GM19193 (cell line): ENCODE data around the gene PEX11A.

Source experiments
- POLR2A ChIP-seq: IDR thresholded peaks from 4 replicates; pipeline ENCODE4 v1.6.1; 2011; ENCODE audit not compliant: insufficient read depth, insufficient read length; ENCODE audit errors: extremely low read depth

Gene PEX11A

DNA sequence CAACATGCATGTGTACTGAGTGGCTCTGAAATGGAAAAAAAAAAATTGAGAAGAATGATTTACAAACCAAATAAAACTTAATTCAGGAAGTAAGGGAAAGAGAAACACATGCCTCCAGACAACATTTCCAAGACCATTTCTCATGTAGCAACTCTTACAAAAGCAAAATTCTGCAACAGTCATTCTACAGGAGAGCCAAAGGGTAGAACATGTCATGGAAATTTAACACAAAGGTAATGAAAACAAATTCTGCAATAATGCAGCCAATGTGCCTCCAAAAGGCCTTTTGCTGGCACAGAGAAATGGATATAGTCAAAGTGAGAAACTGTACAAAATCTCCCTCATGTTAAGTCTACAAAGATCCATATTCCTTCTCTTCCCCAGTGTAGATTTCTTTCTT lies 4.0 kb downstream of the PEX11A start:
- TF ChIP-seq POLR2A: no peak

DNA sequence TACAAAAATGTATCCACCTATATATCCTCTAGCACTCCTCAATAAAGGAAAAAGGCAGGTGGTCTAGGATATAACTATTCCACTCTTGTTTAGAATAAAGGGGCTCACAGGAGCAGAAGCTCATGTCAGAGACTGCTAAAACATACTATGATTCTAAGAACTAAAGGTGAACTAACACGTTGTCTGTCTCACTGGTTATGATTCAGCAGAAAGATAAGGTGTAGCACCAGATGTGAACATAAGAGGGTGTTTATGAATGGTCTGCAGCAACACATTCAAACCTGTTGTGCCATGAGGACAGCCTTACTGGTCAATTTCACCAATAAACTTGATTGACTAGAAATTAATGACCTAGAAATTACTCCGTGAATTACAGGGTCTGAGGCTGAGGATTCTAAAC lies 4.6 kb downstream of the PEX11A start:
- no peak for TF ChIP-seq POLR2A

DNA sequence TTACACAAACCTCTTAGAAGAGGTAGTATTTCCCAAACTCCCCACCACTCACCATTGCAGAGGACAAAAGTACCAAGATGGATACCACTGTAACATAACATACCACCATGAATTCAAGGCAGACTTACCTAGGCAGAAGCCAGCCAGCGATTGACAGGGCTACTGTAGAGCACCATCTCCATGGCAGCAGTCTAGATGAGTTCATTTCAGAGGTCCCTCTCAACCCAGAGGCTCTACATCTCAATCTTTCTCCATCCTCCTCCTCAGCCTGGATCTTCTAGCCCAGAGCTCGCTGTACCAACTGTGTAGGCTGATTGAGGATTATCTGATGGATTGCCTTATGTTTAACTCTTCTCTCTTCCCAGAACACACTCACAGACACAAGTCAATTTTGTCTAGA lies 9.4 kb downstream of the PEX11A start:
- TF ChIP-seq POLR2A: no peak

DNA sequence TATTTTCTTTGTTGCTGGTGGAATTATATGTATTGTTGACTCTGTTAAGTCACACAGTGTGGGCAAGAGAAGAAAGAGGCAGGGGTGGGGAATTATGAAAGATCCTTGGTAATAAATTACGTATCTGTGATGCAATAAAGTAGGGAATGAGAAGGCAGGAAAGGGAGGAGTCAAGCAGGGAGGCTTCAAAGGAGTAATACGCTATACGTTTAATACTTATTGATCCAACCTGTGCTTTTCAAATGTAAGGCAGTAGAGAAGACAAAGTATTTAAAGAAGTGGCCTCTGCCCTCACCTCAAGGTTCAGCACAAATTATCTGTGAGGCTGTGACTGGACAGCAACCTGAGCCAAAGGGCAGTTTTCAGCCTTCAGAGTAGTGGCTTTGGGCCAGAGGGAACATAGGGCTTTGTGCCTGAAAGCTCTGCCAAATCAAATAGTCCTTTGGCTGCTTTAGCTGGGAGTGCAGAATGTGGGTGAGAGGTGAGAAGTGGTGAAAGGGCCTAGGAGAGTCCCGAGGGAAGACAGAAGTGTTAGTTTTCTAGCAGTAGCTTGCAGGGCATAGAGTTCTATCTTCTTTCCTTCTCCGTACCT lies 10.2 kb downstream of the PEX11A start:
- no peak for TF ChIP-seq POLR2A

DNA sequence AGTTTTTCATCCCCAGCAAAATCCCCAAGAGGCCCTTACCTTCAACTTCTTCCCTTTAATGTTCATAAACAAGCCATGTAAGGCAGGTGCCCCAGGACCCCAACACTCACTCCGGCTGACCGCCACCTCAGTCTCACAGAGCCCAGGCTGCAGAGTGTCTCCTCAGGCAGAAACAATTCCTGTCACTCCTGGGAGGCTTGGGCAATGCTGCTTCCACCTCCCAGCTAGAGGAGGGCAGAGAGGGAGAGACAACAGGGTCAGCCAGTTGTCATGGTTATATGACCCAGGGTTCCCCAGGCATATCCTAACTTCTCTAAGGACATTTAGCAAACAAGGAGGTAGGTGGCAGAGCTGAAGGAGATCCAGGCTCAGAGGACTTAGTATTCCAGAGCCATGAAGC lies 11.3 kb downstream of the PEX11A start, which contains the start of gene PLIN1:
TSS of gene PLIN1 (minus strand) at position 156 of the 400 bp plus-strand sequence. CDS start 1,878 bp downstream, outside the sequence.
- no peak for TF ChIP-seq POLR2A

DNA sequence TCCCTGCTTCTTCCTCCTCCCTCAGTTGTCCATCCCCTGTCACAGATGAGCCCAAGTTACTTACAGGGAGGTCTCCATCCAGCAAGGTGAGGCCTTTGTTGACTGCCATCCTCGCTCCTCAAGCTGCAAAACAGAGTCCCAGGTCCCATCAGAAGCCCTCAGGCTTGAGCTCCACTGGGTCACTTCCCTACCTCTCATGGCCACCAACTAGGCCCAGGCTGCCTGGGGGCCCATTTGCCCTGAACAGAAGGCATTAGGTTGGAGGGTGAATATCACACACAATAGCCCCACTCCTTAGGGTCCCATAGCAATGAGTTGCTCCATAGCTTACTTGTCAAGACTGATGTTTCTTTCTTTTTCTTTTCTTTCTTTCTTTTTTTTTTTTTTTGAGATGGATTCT lies 13.2 kb downstream of the PEX11A start:
- no peak for TF ChIP-seq POLR2A

DNA sequence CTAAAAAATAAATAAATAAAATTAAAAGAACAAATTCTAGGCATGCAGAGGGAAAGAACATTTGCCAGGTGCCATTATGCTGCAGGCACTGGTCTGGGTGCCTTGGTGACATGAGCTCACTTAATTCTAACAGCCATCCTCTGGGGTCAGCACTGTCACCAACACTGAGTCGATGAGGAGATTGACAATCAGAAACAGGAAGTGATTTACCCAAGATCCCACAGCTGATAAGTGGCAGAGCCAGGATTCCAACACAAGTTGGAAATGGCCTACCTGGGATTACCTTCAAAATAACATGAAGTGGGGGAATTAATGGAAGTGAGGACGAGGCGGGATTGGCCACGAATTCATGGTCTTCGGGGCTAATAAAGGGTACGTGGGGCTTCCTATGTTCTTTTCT lies 14.9 kb downstream of the PEX11A start:
- TF ChIP-seq POLR2A: no peak

DNA sequence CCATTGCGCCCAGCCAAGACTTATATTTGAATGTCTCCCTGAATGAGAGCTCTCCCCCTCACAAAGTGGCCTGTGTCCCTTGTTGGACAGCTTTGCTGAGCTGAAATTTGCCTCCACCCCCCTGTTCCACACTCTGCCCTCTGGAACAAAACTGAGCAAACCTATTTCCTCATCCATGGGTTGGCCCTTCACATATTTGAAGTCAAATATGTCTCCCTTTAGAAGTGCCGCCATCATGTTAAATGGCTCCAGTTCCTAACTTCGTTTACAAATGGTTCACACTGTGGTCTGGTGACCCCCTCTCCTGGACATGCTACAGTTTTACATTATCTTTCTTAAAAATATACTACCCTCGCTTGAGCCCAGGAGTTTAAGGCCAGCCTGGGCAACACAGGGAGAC lies 16.0 kb downstream of the PEX11A start:
- no peak for TF ChIP-seq POLR2A

DNA sequence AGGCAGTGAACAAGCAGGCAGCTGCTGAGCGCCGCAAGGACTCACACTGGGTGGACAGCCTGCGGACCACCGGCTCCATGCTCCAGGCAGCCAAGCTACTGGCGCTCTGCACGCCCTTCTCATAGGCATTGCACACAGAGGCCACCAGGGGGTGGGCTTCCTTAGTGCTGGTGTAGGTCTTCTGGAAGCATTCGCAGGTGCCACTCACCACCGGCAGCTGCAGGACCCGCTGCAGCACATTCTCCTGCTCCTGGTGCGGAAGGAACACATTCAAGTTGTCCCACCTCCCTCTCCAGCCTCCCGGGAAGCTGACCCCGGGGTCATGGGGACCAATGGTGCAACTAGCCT lies 17.4 kb downstream of the PEX11A start:
- no peak for TF ChIP-seq POLR2A

DNA sequence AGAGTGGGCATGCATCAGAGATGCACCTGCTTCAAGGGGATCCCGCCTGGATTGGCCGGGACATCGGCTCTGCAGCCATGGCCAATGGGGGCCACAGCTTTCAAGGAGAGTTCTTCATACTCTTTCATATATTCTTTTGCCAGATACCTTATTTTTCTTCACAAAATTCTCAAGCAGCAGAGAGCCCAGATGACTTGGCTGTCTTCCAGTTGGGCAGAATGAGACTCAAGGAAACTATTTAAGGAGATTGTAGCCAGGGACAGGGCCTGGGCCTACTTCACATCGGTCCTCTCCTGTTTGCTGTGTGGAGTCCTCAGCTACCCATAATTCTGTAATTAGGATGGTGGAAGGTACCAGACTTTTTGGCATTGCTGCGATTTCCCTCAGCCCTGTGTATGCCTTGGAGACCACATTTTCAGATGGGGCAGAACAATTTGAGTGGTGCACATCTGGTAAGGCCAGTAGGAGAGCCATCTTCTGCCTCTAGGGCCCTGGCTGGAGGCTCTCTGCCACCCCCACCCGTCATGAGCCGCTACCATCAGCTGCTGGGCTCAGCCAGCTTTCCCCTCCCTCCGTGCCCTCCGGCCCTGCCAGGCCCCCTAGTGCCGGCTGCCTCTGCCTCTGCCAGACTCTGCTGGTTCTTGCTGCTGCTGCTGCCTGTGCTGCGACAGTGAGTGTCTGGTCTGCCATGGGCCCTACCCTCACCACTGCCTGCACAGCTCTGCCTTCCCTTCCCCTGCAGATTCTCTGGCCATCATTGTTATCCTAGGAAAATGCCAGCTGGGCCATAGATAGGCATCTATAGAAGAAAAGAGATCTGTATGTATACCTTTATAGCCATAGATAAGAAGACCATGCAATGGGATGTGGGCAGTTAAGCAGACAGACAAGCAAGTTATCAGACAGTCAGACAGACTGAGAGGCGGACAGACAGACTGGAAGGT lies 18.1 kb downstream of the PEX11A start:
- no peak for TF ChIP-seq POLR2A

DNA sequence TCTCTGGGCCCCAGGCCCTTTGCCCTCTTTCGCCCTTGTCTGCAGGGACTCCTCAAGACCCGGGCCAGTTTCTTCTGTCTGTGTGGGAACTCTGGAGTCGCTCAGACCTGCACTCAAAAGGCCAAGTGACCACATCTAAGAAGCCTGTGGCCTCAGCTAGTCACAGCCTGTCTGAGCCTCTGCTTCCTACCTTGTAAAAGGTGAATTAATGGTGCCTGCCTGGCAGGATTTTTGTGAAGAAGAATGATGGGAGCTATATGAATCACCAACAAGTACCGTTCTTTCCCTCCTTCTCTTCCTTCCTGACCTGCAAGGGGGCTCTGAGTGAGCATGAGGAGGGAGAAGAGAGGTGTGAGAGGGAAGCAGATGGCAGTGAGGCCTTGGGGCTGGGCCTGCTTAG lies 18.9 kb downstream of the PEX11A start:
- TF ChIP-seq POLR2A: no peak

DNA sequence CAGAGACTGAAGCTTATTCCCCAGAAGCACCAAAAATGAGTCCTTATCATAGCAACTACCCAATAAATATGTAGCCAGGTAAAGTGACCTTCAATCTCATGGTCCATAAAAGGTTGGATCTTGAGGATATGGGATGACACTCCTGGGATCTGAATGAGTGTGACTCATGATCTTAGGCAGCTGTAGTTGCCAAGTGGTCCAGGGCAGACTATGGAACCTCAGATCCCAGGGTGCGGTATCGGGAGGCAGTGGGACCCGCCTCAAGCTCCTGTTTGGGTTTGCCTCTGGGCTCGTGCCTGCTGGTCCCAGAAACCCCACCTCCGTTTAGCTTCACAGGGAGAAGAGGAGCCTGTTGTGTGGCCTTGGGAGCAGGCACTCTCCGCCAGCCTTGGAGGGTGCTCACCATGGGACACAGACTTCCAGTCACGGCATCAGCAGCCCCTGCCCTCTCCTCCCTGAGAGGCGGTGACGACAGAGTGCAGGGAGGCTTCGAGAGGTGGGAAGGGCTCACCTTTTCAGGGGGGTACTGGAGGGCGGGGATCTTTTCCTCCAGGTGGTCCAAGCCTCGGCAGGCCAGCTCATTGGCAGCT lies 19.5 kb downstream of the PEX11A start:
- TF ChIP-seq POLR2A: no peak

DNA sequence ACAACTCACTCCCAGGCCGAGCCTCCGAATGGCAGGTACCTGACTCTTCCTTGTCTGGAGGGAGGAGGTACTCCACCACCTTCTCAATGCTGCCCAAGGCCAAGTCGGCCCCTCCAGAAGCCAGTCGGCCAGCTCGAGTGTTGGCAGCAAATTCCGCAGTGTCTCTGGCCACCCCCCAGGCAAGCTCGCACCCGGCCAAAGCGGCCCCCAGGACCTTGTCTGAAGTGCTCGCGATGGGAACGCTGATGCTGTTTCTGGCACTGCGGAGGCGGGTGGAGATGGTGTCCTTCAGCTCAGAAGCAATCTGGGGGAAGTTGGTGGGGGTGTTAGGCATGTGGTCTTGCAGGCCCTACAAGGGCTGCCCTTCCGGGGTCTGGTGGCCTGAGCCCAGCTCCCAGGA lies 20.6 kb downstream of the PEX11A start:
- TF ChIP-seq POLR2A: no peak

DNA sequence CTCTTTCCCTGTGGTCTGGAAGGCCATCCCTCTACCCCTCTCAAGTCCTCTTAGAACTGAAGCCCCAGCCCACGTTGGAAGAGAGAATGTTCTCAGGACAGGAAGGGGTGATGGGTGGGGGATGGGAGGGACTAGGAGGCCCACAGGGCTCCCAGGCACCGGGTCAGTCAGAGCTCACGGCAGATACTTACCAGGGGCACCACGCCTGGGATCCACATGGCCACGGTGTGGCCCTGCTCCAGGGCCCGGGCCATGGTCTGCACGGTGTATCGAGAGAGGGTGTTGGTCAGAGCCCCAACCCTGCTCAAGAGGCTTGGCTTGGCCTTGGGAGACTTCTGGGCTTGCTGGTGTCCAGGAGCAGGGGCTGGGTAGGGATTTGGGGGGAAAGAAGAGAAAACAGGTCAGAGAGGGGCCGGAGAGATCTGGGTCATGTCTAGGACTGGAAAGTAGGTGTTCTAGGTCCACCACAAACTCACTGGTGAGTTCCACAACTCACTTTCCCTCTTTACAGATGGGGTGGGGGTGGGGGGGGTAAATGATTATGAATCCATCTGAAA lies 21.2 kb downstream of the PEX11A start:
- TF ChIP-seq POLR2A: no peak

DNA sequence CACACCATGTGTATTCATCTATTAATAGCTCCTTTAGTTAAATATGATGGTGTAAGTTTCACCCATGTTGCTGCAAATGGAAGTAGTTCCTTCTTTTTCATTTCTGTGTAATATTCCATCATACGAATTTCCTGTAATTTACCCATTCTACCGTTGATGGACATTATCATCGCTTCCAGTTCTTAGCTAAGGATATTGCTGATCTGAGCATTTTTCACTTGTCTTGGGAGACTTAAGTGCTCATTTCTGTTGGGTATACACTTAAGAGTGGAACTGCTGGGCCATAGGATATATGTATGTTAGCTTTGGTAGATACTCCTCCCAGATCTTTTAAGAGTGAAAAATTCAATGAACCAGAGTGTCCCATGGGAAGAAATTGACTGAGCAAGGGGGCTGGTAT lies 22.4 kb downstream of the PEX11A start:
- TF ChIP-seq POLR2A: no peak

DNA sequence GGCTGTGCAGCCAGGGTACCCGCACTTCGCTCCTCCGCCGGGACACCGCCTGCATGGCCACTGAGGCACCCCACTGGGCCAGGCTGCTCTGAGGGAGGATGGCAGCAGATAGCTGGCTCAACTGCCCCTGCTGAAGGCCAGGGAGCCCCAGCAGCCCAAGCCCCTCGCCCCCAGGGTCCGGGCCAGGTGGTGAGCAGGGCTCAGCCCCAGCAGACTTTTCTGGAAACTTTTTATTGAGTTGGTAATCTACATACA lies 22.9 kb downstream of the PEX11A start:
- TF ChIP-seq POLR2A: no peak
